Activated CD4-positive, alpha-beta T cell treated with anti-CD3 and anti-CD28 coated beads, Interleukin-2, amount 50 U/mL, for 24 hours (primary cell): ENCODE results near the gene KLHDC8B.
A peak's percentile ranks its signal among the peaks of the same experiment; 100 is the strongest.

Experiments
- DNase-seq, 2 donors: peaks; one replicate each; pipeline ENCODE4 v3.0.0-alpha.2; 2020; ENCODE audit warnings: low read depth in 1 of 2, low spot score in 1 of 2

Gene KLHDC8B

DNA sequence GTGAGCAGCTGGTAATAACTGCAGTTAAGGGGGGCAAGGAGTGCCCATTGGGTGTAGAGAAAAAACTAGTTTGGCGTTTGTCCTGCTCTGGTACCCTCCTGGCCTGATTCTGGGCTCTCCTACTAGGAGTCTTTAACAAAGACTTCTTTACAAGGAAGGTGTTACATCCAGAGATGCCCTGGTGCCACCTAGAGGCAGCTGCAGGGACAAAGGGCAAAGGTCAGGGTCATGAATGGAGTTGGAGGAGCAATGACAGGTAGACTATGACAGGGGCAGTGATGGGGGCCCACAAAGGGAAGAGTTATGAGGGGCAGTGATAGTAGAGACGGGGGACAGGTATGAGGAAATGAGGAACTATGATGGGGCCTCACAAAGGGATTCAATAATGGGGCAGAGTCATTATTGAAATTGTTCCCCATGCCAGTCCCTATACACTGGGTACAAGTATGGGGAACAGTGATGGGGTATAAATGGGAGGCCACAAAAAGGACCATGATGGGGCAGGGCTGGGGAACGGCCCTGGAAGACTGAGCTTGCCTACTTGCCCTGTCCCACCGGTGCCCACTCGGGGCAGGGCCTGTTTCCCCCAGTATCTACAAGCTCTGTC is 13.2 kb upstream of the KLHDC8B start:
- DNase-seq = peak; percentile 21 to 41

DNA sequence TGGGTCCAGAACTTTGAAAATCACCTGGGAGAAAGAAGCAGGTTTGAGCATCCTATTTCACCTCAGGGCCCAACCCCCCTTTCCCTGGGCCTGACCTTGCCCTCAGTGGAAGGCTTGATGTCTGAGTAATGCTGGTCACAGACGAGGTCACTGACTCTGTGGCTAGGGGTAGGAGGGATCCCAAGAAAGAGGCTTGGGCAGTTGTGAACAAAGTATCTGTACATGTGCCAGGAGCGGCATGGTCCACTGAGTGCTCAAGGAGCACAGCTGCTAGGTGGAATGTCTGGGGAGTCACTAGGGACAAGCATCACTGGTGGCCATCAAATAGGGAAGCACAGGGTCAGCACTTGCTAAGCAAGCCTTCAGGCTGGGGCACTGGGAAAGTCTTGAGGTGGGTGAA is 12.6 kb upstream of the KLHDC8B start:
- DNase-seq = no peak

DNA sequence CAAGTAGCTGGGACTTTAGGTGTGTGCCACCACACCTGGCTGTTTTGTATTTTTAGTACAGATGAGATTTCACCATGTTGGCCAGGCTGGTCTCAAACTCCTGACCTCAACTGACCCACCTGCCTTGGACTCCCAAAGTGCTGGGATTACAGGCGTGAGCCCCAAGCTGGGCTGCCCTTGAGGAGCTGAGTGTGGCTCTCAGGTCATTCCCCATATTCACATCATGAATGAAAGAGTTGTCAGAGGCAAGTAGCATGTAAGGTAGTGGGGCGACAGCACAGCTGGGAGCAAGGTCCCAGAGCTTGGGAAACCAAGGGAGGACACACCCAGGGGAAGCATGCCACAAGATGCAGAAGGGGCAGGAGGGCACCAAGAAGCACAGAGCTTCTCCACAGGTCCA is 10.2 kb upstream of the KLHDC8B start:
- DNase-seq = no peak

DNA sequence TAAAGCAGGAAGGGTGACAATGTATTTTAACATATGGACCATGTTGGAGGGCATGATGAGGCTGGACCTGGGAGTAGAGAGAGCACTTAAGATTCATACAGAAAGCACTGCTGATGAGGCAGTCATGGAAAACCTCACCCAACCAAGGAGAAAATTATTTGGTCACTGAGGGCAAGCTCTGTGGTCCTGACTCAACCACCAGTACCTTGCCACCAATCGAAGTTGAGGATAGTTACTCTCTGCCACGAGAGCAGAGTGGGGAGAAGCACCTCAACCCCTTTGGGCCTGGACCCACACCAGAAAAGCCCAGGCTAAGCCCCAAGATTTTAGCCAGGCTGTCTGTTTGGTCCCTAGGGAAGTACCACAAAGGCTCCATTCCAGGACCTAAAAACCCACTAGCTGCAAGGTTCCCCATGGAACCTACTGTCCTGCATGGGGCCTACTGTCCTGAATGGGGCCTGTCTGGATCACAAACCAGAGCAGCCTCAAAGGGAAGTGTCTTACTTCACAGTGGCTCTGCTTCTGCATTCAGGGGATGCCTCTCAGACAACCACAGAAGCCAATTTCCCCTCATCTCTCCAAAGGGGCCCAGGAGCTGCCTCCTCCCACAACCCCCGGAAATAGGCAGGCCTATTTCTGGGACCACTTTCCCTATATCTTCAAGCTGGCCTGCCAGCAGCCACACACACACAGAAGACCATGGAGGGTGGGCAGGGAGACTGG is 9.4 kb upstream of the KLHDC8B start:
- DNase-seq = no peak

DNA sequence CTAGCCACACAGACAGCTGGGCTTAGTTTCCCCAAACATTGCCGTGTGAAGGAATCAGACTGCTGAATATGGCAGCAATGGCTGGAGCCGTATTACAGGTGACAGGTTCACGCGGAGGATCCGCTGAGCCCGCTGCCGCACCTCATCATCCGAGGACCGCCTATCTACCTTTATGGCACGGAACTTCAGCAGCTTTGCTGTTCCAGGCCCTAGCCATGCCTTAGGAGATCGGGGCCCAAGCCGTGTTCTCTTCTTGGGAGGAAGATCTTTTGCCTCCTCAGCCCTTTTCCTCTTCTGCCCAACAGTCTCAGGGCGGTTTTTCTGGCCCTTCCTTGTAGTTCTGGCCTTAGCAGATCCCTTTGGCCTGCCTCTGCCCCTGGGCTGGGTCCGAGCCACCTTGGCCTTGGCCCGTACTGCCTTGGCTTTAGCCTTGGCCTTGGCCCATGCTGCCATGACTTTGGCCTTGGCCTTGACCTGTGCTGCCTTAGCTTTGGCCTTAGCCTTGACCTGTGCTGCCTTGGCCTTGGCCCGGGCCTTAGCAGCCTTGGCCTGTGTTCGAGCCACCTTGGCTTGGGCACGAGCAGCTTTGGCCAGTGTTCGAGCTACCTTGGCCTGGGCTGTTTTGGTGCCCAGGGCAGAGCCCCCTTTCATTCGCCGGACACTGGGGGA is 8.5 kb upstream of the KLHDC8B start:
- DNase-seq = no peak

DNA sequence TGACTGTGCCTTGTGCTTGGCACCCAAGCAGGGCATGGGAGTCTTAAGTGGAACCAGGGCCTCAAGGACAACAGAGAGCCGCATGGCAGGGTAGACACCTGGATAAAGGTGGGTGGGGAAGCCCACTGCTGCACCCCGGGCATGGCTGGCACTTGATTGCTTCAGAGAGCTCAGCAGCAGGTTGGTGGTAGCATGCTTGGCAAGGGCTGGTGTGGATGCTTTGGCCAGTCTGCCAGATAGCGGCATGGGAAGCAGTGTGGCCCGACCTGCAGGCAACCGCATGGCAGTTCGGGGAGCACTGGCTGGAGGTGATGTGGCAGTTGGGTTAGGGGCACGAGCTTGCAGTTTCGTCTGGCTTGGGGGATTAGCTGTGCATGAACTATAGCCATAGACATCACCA is 7.8 kb upstream of the KLHDC8B start:
- no peak for DNase-seq

DNA sequence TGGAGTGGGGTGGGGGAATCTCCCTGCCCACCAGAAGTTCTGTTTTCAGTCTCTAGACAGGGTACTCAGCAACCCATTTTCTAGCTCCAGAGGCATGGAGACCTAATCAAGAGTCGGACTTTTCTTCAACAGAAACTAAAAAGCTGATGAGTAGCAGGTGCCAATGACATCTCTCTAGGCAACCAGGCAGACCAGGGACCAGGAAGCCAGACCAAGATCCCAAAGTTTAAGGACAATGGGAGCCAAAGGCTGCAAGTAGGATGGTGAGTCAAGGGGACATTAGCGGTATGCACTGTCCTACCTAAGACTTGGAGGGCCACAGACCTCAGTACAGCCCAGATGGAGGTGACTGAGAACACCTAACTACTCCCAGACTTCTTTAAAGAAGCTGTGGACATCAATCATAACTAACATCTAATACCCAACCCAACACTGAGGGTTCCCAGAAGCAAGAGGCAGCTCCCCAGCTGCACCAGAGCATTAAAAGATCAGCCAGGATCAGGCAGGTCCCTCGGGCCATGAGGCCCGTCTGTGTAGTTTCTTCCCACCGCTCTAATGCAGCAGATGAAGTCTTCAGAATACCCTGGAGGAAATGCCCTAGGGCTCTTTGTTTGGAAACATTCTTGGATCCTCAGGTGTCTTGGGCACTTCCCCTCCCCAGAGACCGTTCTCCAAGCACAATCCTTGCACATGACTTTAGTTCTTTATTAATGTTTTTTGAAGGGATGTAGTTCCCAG is 6.2 kb upstream of the KLHDC8B start:
- DNase-seq = no peak

DNA sequence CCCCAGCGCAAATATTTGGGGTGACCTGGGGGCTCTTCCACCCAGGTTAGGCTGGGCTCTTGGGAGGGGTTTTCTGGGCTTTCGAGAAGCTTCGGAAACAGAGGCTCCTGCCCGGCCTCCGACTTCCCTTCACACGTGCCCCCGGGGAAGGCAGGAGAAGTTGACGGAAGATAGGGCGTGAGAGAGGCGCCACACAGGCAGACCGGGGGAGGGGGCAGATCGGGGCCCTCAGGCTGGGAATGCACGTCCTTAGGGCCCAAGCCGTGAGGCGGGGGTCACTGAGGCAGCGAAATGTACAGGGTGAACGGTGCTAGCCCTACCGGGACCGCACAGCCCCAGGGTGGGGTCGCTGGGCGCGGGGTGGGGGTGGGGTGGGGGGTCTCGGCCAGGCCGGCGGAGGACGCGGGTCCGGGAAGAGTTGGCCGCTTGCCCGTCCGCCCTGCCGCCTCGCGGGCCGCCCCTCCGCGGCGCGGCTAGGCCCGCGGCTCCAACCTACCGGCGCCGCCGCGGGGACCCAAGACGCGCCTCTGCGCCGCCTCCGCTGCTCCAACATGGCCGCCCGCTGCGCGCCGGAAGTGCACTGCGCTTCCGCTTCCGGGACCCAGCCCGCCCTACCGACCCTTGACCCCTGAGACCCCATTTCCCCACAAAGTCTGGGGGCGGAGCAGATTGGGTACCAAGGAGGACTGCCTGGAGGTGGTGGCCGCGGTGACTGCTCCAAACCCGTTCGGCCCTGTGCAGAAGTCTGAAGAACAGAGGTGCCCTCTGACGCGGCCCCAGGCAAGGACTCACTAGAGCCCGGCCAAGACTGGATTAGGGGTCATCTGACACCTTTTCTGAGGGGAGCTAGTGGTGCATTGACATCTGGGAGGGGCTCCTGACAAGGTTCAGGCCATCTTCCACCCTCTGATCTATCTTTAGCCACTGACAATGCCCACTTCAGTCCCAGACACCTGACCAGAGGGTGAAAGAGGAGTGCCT is 5.3 kb upstream of the KLHDC8B start, which contains the start of gene CCDC71:
Gene CCDC71, minus strand, starts transcription at position 561 of the 981 bp plus-strand sequence. CDS start 2,123 bp downstream, outside the sequence.
- peak; percentile 61 to 69 for DNase-seq

DNA sequence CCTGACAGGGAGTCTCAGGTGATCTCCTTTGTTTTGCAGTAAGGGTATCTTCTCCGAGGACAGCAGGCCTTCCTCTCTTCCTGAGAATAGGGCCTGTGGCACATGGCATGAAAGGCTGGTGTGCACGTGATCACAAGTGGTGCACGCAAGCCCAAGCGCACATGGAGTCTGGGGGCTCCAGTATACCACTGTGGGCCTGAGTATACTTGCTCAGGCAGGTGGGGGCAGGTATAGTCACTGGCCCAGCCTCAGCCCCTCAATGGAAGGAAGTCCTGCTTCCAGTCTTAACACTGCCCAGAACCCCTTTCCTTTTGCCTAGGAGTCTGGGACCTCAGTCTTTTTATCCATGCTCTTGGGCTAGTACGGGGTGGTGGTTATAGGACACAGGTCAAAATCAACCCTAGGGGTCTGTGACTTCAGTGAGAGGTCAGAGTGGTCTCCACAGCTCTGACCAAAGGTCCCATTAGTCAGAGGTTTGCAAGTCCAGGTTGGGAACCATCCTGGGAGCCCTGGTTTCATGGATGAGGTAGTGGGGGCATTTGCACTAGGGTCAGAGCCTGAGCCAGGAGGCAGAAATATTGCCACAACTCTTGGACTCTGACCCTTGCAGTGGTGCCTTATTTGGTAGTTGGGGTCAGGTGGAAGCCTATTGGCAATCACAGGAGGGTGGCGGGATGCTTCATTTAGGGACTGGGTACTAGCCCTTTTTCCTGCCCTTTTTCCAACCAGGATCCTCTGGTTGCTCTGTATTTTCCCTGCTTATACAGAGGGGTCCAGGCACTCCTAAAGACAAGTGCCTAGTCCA is 4.4 kb upstream of the KLHDC8B start:
- no peak for DNase-seq

DNA sequence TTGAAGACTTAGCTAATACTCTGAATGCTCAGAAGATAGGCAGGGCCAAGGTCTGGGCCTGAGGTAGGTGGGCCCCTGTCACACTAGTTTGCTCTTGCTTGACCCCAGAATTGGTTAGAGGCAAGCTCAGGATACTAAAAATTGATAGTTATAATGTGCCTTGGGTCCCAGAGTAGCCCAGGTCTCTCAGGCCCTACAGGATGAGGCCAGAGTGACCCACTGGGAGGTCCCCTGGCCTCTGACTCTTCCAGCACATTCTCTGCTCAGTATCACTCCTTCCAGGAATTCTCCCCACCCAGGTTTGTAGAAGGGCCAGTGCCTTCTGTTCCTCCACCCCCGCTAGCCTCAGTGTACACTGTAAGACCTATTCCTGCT is 667 bp upstream of the KLHDC8B start:
- DNase-seq = no peak

DNA sequence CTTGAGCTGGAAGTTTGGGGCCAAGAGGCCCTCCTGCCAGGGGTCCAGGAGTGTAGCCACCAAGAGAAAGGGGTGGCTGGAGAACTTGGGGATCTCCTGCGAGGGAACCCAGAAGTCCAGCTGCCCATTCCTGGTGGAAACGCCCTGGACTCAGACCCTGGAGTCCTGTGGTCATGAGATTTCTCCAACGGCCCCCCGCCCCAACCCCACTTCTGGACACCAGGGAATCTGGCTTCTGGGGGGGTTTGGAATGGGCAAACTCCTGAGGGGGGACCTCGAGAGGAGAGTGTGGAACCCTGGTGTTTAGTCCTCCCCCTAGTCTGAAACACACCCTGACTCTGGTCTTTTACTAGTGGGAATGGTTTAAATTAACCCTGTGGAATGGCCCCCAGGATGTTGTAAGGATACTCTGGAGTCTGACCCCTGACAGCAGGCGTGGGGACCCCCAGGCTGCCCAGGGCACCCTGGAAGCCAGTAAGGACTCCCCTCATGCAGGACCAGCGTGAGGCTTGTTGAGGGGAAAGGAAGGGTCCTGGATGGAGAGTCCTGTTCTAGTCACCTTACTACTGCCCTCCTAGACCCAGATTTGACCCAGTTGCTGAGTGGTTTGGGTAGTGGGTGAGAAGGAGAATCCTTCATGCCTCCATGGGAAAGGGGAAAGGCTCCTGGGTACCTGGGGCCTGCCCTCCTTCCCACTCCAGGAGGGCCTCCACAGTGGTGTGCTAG is 540 bp downstream of the KLHDC8B start:
- no peak for DNase-seq

DNA sequence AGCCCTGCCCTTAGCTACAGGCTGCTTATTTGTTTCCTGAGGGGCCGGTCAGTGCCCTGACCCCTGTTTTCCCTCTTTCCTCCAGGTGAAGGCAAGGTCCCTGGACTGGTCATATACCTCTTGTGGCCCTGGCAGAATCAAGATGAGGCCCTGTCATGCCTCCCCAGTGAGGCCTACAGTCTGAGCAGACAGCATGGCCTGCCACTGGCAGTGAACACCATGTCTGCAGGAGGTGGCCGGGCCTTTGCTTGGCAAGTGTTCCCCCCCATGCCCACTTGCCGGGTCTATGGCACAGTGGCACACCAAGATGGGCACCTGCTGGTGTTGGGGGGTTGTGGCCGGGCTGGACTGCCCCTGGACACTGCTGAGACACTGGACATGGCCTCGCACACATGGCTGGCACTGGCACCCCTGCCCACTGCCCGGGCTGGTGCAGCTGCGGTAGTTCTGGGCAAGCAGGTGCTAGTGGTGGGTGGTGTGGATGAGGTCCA is 1.2 kb downstream of the KLHDC8B start:
- DNase-seq = no peak

DNA sequence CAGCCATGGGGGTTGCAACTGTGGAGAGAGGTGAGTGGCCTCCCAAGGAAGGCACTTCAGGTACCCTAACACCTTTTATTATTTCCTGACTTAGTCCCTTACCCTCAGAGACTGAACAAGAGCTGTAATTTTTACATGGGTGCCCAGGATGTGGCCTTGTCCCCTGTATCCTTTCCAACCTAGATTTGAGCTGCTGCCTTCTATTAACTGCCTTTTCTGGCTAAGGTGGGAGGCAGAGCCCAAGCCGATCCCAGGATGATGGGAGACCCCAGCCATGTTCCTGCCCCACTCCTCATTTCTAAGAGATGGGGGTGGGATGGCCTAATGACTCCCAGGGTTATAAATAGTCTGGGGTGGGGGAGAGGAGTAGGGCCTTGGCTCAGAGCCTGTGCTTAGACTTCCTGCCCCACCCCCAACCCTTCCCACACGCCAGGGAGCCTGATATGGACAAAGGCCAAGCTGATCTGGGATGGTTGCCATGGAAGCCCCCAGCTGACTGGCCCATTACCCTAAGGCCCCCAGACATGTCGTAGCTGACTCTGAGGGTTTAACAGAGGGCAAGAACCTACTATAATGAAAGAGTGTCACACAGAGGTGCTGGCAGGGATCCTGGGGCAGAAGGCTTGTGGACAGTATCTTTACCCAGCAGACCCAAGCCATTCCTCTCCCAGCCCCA is 1.9 kb downstream of the KLHDC8B start:
- no peak for DNase-seq

DNA sequence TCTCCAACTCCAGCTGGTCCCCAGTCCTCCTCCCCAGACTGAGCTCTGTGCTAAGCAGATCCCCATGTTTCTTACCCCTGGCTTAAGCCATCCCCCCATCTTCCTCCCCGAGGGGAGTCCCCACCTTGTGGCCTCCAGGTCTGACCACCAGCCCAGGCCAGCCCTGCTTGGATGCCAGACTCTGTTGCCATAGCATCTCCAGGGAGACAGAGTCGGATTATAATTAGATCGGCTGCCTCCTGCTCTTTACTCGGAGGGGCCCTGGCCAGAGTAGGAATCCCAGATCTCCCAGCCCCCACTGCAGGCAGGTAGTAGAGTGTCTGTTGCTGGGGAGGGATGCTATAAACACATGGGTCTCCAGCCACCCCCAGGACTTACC is 2.4 kb downstream of the KLHDC8B start:
- no peak for DNase-seq

DNA sequence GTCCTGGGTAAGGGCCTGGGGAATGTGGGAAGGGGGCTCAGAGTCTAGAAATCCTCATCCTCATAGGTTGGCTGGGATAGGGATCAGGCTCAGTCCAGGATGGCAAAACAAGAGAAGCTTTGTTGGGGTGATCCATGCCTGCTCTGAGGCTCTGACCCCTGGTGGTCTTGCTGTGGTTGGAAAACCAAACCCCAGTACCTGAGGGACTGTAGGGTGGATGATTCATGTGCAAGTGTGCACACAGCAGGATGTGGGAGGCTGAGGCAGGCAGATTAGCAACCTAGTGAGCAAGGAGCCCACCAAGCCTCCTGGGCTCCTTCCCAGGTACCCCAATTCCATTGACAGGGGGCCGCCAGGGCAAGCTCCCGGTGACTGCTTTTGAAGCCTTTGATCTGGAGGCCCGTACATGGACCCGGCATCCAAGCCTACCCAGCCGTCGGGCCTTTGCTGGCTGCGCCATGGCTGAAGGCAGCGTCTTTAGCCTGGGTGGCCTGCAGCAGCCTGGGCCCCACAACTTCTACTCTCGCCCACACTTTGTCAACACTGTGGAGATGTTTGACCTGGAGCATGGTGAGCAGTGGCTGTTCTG is 3.1 kb downstream of the KLHDC8B start:
- no peak for DNase-seq

DNA sequence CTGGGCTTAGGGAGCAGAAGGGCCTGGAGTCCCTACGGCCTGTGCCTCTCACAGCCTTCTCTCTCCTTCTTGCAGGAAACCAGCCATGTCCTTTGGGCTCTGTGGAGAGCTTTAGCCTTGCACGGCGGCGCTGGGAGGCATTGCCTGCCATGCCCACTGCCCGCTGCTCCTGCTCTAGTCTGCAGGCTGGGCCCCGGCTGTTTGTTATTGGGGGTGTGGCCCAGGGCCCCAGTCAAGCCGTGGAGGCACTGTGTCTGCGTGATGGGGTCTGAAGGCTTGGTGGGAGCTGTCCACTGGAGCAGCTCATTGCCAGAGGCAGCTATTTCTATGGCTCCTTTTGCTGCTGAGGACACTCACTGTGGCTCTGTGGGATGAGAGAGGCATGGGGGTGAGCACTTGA is 4.1 kb downstream of the KLHDC8B start:
- no peak for DNase-seq

DNA sequence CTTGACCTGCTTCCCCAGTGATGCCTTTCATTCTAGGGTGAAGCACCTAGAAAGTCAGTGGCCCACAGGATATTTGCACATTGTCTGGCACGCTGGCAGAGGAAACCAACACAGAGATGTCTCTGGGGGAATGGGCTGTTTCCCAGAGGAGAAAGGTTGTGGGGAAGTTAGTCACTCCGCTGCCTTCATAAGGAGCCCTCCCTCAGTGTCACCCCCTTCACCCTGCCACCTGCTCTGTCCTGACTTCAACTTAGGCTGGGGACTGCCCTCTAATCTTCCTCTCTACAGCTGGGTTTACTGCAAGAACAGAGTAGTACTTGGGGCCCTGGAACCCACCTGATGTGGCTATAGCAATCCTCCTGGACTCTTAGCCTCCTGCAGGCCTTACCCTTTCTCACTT is 5.7 kb downstream of the KLHDC8B start:
- DNase-seq = no peak

DNA sequence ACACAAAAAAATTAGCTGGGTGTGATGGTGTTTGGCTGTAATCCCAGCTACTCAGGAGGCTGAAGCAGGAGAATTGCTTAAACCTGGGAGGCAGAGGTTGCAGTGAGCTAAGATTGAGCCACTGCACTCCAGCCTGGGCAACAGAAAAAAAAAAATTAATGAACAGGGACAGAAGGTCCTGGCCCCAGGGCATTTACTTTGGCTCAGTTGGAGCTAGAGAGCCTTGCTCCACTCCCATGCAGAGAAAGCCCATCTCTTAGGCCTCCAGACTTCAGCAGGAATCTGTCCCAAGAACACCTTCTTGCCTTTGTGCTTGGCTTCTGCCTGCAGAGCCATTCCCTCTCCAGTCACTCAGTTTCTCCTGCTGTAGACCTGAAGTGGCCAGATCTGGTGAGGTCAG is 8.7 kb downstream of the KLHDC8B start:
- DNase-seq = no peak
